Measurements from ENCODE around the gene MBNL3.

DNA sequence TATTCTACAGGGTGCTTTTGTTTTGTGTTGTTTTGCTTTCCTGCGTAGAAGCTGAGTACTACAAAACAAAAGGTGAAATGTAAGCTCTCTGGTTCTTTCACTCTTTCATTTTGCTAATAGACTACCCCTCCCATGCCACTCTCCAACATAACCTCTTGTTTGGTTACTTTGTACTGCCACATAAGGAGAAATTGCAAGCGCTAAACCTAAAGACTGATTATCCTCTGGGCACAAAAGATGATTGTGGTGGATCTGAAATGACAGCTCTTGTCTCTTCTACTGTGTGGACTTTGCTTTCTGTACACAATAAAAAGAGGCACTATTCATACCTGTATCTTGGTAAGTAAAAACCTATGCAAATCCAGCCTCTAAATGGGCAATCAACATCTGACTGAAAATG is 5.3 kb downstream of the MBNL3 start:
- TF ChIP-seq GATA2 (IDR thresholded peaks at IDR 0.05; ENCODE audit: low read depth, low read length) (no peak), GATA3 (IDR thresholded peaks at IDR 0.05; ENCODE audit: low read depth, low read length) (no peak)
